ENCODE measurements around the gene ID4.

Gene ID4

DNA sequence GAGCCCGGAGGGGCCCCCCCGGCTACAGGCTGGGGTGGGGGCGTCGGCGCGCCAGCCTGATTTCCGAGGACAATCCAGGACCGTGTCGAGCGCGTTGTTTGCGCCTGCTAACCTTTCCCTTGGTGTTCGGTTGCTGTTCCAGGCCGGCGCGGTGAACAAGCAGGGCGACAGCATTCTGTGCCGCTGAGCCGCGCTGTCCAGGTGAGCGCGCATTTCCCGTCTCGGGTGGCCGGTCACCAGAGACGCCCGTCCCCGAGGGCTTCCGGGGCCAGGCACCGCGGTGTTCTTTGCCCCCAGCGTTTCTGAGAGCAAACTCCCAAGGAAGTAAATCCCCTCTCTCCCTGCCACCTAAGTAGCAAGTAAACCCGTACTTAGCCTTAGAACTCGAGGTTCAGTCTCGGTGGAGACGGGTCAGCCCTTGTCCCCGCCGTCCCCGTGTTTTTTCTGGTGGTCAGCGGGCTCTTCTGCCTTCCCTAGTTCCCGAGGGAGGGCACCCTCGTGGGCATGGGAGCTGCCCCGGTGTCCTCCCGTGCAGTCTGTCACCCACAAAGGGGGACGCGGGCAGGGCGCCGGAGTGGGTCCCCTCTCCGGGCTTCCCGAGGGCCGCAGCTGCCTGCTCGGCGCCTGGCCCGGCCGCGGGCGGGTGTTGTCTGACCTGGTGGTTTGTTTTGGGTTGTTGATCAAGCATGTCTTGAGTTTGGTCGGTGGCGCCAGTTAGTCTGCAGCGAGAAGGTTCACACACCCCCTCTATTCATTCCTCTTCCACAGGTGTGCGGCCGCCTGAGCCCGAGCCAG lies 1.5 kb downstream of the ID4 start:
- H3K4me3 ChIP-seq (ENCODE audit: low read depth, low read length), result peak overlapping the region; percentile 15; the same call in 1 of the 2 replicates
- peak; percentile 35 for DNase-seq (ENCODE audit: low read depth)
- TF ChIP-seq, protein P1, sequence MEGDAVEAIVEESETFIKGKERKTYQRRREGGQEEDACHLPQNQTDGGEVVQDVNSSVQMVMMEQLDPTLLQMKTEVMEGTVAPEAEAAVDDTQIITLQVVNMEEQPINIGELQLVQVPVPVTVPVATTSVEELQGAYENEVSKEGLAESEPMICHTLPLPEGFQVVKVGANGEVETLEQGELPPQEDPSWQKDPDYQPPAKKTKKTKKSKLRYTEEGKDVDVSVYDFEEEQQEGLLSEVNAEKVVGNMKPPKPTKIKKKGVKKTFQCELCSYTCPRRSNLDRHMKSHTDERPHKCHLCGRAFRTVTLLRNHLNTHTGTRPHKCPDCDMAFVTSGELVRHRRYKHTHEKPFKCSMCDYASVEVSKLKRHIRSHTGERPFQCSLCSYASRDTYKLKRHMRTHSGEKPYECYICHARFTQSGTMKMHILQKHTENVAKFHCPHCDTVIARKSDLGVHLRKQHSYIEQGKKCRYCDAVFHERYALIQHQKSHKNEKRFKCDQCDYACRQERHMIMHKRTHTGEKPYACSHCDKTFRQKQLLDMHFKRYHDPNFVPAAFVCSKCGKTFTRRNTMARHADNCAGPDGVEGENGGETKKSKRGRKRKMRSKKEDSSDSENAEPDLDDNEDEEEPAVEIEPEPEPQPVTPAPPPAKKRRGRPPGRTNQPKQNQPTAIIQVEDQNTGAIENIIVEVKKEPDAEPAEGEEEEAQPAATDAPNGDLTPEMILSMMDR (IDR thresholded peaks at IDR 0.05; ENCODE audit: insufficient read depth, low read depth, low read length, missing control alignments), result no peak

DNA sequence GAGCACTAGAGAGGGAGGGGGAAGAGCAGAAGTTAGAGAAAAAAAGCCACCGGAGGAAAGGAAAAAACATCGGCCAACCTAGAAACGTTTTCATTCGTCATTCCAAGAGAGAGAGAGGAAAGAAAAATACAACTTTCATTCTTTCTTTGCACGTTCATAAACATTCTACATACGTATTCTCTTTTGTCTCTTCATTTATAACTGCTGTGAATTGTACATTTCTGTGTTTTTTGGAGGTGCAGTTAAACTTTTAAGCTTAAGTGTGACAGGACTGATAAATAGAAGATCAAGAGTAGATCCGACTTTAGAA lies 2.0 kb downstream of the ID4 start:
- DNase-seq (ENCODE audit: low read depth), result no peak
- no peak overlapping the region for H3K4me3 ChIP-seq (ENCODE audit: low read depth, low read length)
- TF ChIP-seq, protein P1 (IDR thresholded peaks at IDR 0.05; ENCODE audit: insufficient read depth, low read depth, low read length, missing control alignments), result no peak

DNA sequence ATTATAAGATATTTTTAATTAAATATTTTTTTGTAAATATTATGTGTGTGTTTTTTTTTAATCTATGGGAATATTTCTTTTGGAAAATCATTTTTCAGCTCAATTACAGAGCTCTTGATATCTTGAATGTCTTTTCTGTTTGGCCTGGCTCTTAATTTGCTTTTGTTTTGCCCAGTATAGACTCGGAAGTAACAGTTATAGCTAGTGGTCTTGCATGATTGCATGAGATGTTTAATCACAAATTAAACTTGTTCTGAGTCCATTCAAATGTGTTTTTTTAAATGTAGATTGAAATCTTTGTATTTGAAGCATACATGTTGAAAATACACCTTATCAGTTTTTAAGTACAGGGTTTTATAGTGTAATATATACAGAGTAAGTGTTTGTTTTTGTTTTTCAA lies 2.6 kb downstream of the ID4 start:
- no peak for DNase-seq (ENCODE audit: low read depth)
- TF ChIP-seq, protein P1 (IDR thresholded peaks at IDR 0.05; ENCODE audit: insufficient read depth, low read depth, low read length, missing control alignments), result no peak
- H3K4me3 ChIP-seq (ENCODE audit: low read depth, low read length), result no peak overlapping the region

DNA sequence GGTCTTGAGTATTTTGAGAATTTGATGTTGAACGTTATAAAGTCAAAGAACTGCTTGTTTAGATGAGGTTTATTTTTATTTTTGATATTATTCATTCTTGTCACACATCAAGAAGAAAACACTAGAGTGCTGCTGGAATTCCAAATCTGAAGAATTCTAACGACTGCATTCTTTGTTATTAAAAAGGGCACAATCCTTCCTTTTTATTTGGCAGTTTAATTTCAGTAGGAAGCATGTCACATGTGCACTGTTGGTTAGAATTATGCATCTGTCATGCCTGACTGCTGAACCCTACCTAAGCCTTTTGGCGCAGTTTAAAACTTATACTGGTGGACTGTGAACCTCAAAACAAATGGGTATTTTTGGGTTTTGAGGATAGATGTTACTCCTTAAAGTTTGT lies 4.0 kb downstream of the ID4 start:
- TF ChIP-seq, protein P1 (IDR thresholded peaks at IDR 0.05; ENCODE audit: insufficient read depth, low read depth, low read length, missing control alignments), result no peak
- DNase-seq (ENCODE audit: low read depth), result no peak
- H3K4me3 ChIP-seq (ENCODE audit: low read depth, low read length), result no peak overlapping the region

DNA sequence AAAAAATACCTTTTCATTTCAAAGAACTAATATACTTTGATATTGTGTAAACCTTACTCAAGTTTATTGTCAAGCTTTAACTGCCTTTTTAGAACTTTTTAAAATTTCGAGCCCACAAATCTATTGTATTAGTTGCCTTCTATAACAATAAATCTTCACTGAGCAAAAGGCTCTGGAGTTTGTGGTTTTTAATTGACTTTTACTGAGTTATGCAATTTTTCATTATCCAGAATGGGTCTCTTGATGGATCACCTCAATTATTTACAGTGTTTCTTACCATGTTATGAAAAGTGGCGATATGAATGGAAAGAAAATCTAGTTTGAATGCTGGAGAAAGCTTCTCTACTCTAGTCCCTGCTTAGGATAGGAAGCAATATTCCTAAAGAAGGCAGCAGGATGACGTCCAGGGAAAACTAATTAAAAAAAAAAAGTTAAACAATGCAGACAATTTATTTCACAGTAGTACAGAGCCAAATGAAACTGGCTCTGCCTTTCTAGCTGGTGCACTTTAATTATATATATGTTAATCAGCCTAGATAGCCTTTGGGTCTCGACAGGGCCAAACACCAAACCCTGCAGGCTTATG lies 5.0 kb downstream of the ID4 start:
- no peak for DNase-seq (ENCODE audit: low read depth)
- TF ChIP-seq, protein P1 (IDR thresholded peaks at IDR 0.05; ENCODE audit: insufficient read depth, low read depth, low read length, missing control alignments), result no peak

DNA sequence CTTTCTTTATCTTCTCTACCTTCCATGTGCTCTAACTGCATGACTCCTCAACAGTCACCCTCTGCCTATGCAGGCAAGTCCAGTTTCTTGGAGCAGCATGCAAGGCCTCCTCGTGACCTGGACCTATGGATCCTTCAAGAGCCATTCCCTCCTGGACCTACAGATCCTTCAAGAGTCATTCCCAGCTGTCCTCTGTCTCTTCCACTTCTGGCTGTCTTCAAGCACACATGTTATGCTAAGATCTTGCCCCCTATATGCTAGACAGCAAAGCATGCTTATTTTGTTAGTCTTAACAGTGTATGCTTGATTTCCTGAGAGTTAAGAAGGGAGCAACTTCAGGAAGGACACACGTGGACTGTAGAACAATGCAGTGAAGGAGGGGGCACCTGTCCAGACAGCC lies 7.5 kb downstream of the ID4 start:
- TF ChIP-seq, protein P1 (IDR thresholded peaks at IDR 0.05; ENCODE audit: insufficient read depth, low read depth, low read length, missing control alignments), result no peak
- no peak for DNase-seq (ENCODE audit: low read depth)

More for the DNA sequence above, 5.0 kb downstream of the ID4 start:
- no peak overlapping the region for H3K4me3 ChIP-seq (ENCODE audit: low read depth, low read length)

More for the DNA sequence above, 7.5 kb downstream of the ID4 start:
- H3K4me3 ChIP-seq (ENCODE audit: low read depth, low read length), result no peak overlapping the region

Measured in GM12865 (cell line).